PC-3 (cell line): ENCODE results near the gene SRGAP3.

Experiments used
- EZH2phosphoT487 ChIP-seq: fragments of 300-600 bp; sonication (generic); IDR thresholded peaks from 2 replicates; pipeline ENCODE4 v1.6.1; 2018; ENCODE audit warnings: mild to moderate bottlenecking, antibody characterized with exemption, low read length, borderline replicate concordance
- TF ChIP-seq, protein P1 (sequence below): fragments of 300-600 bp; sonication (generic); conservative IDR thresholded peaks from 2 replicates; pipeline ENCODE4 v1.5.1; 2017; ENCODE audit warnings: antibody characterized with exemption, low read depth, mild to moderate bottlenecking, low read length

GRCh38 chr3:9180764-9181117 lies 68.7 kb downstream of the SRGAP3 start:
- TF ChIP-seq, protein P1, sequence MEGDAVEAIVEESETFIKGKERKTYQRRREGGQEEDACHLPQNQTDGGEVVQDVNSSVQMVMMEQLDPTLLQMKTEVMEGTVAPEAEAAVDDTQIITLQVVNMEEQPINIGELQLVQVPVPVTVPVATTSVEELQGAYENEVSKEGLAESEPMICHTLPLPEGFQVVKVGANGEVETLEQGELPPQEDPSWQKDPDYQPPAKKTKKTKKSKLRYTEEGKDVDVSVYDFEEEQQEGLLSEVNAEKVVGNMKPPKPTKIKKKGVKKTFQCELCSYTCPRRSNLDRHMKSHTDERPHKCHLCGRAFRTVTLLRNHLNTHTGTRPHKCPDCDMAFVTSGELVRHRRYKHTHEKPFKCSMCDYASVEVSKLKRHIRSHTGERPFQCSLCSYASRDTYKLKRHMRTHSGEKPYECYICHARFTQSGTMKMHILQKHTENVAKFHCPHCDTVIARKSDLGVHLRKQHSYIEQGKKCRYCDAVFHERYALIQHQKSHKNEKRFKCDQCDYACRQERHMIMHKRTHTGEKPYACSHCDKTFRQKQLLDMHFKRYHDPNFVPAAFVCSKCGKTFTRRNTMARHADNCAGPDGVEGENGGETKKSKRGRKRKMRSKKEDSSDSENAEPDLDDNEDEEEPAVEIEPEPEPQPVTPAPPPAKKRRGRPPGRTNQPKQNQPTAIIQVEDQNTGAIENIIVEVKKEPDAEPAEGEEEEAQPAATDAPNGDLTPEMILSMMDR, result no peak
- no peak for TF ChIP-seq EZH2phosphoT487
